Bronchial epithelial cell (primary cell): ENCODE data around the gene PITPNM2. TPM values are rescaled to one million over a fixed set of nuclear protein-coding genes. Genes with fewer than 3 reads are reported as not detected.
"Not testable (repeated sequence)": the region's sequence is repeated elsewhere in the genome, so short reads cannot be mapped to it uniquely, and the experiment has no call there.

ENCODE experiments used
- DNase-seq: peaks from one replicate; pipeline ENCODE4 v3.0.0-alpha.2; 2010; ENCODE audit warnings: low read depth
- FAIRE-seq: peaks from 2 replicates; lab custom pipeline; 2011; peaks lifted over from hg19 to GRCh38; lab: Jason Lieb, UNC
- H3K27me3 ChIP-seq: 2 replicates; pipeline ENCODE4 v1.5.1; 2011; ENCODE audit warnings: low read length; ENCODE audit not compliant: control insufficient read depth, insufficient read depth
- H3K36me3 ChIP-seq: 2 replicates; pipeline ENCODE4 v1.5.1; 2011; ENCODE audit warnings: low read length; ENCODE audit not compliant: control insufficient read depth, insufficient read depth
- H3K4me3 ChIP-seq: 2 replicates; pipeline ENCODE4 v1.5.1; 2011; ENCODE audit warnings: mild to moderate bottlenecking, low read depth, low read length, control low read depth
- CTCF ChIP-seq: IDR thresholded peaks from 2 replicates; pipeline ENCODE4 v1.5.1; 2011; ENCODE audit warnings: mild to moderate bottlenecking, moderate library complexity, low read length, control low read depth, inconsistent platforms; ENCODE audit not compliant: insufficient read depth, severe bottlenecking
- total RNA-seq: library from RNA; depleted of rRNA; stranded (reverse); fragments of >200 nt; gene quantifications from 2 replicates; pipeline ENCODE4 v1.2.1, GENCODE V29; 2014

PITPNM2 gene
- total RNA-seq, 1 donor from 2014 or later, result 2.4 TPM

- Histone ChIP-seq H3K36me3 (peaks cover 1% of the 10 kb centered on the region), H3K27me3 (no peaks in the 10 kb centered on the region), H3K4me3 (no peak overlapping the region)
- TF ChIP-seq CTCF, result no peak
- FAIRE-seq, result no peak
- DNase-seq, result no peak
These were observed 46.1 kb downstream of the PITPNM2 start for GRCh38 chr12:123104809-123105208.

- DNase-seq, FAIRE-seq, H3K27me3 ChIP-seq, H3K36me3 ChIP-seq, H3K4me3 ChIP-seq: not testable (repeated sequence)
These were observed 46.8 kb downstream of the PITPNM2 start for GRCh38 chr12:123104094-123104493.

- no peak for TF ChIP-seq CTCF
These were observed 47.9 kb downstream of the PITPNM2 start for GRCh38 chr12:123102781-123103503.

GRCh38 chr12:123102366-123102765, 48.5 kb downstream of the PITPNM2 start:
- Histone ChIP-seq H3K36me3 (no peaks in the 10 kb centered on the region), H3K4me3 (no peak overlapping the region), H3K27me3 (no peaks in the 10 kb centered on the region)
- DNase-seq, result no peak
- no peak for TF ChIP-seq CTCF
- FAIRE-seq, result peak; percentile 36

More at GRCh38 chr12:123102781-123103503, 47.9 kb downstream of the PITPNM2 start:
- H3K36me3 ChIP-seq, result no peaks in the 10 kb centered on the region
- DNase-seq (peak; percentile 71), FAIRE-seq (no peak)
- H3K27me3 ChIP-seq, result no peaks in the 10 kb centered on the region
- H3K4me3 ChIP-seq, result no peak overlapping the region

GRCh38 chr12:123101526-123101925, 49.4 kb downstream of the PITPNM2 start:
- FAIRE-seq, result no peak
- no peak overlapping the region for H3K4me3 ChIP-seq
- no peaks in the 10 kb centered on the region for H3K27me3 ChIP-seq
- TF ChIP-seq CTCF, result no peak
- no peak for DNase-seq
- H3K36me3 ChIP-seq, result no peaks in the 10 kb centered on the region

Other genes starting within 250 kb of the PITPNM2 start
- 2.3 and 3.4 TPM in 2 replicates for gene ABCB9, start 184.6 kb downstream of the PITPNM2 start, total RNA-seq
- gene OGFOD2, start 175.8 kb downstream of the PITPNM2 start, total RNA-seq, result 15.0 and 17.0 TPM in 2 replicates
- gene ARL6IP4, start 170.4 kb downstream of the PITPNM2 start, total RNA-seq, result 158 and 237 TPM in 2 replicates
- 11.1 and 17.6 TPM in 2 replicates for gene MPHOSPH9, start 82.1 kb upstream of the PITPNM2 start, total RNA-seq
- gene MTRFR, start 82.3 kb upstream of the PITPNM2 start, total RNA-seq, result 15.9 and 19.2 TPM in 2 replicates
- 64.2 and 76.2 TPM in 2 replicates for gene CDK2AP1, start 120.8 kb upstream of the PITPNM2 start, total RNA-seq
- gene SBNO1, start 213.8 kb upstream of the PITPNM2 start, total RNA-seq, result 20.2 and 26.1 TPM in 2 replicates
- gene KMT5A, start 233.0 kb upstream of the PITPNM2 start, total RNA-seq, result 36.3 and 39.0 TPM in 2 replicates